Activated naive CD8-positive, alpha-beta T cell treated with anti-CD3 and anti-CD28 coated beads for 36 hours (primary cell): ENCODE results near the gene PC. TPM values are rescaled to one million over a fixed set of nuclear protein-coding genes. Genes with fewer than 3 reads are reported as not detected.
A peak's percentile ranks its signal among the peaks of the same experiment; 100 is the strongest.

Source experiments
- DNase-seq: peaks from one replicate; pipeline ENCODE4 v3.0.0; 2021
- H3K27ac Mint-ChIP-seq: one replicate; pipeline ENCODE4 v1.8.0; 2022; ENCODE audit warnings: mild to moderate bottlenecking, moderate library complexity, mixed read lengths
- H3K27me3 Mint-ChIP-seq: one replicate; pipeline ENCODE4 v1.8.0; 2022; ENCODE audit warnings: mild to moderate bottlenecking, mixed read lengths
- H3K36me3 Mint-ChIP-seq: one replicate; pipeline ENCODE4 v1.8.0; 2021; ENCODE audit warnings: mild to moderate bottlenecking, mixed read lengths
- H3K4me1 Mint-ChIP-seq: one replicate; pipeline ENCODE4 v1.8.0; 2021; ENCODE audit warnings: mixed read lengths
- H3K4me3 Mint-ChIP-seq: one replicate; pipeline ENCODE4 v1.8.0; 2022; ENCODE audit warnings: mild to moderate bottlenecking, moderate library complexity, mixed read lengths
- H3K9me3 Mint-ChIP-seq: one replicate; pipeline ENCODE4 v1.8.0; 2022; ENCODE audit warnings: mixed read lengths
- total RNA-seq, 2 experiments: library from RNA; stranded (reverse); gene quantifications; one replicate each; pipeline ENCODE4 v1.2.3, GENCODE V29; 2021

The PC gene
- total RNA-seq, 2 experiments from 2014 or later, result 8.1 TPM

- no peaks in the 10 kb centered on the region for H3K27me3 Mint-ChIP-seq
- peaks cover 5% of the 10 kb centered on the region for H3K4me1 Mint-ChIP-seq
- no peak overlapping the region for H3K4me3 Mint-ChIP-seq
- H3K27ac Mint-ChIP-seq, result no peak overlapping the region
- no peaks in the 10 kb centered on the region for H3K36me3 Mint-ChIP-seq
- DNase-seq, result no peak
- no peaks in the 10 kb centered on the region for H3K9me3 Mint-ChIP-seq
These were observed 107.5 kb downstream of the PC start for GRCh38 chr11:66850588-66851238.

GRCh38 chr11:66850235-66850587 lies 108.0 kb downstream of the PC start:
- no peak for DNase-seq
- peaks cover 6% of the 10 kb centered on the region for H3K4me1 Mint-ChIP-seq
- no peaks in the 10 kb centered on the region for H3K9me3 Mint-ChIP-seq
- no peak overlapping the region for H3K27ac Mint-ChIP-seq
- no peaks in the 10 kb centered on the region for H3K27me3 Mint-ChIP-seq
- H3K36me3 Mint-ChIP-seq, result peaks cover 2% of the 10 kb centered on the region
- no peak overlapping the region for H3K4me3 Mint-ChIP-seq

GRCh38 chr11:66849501-66850234 lies 108.5 kb downstream of the PC start:
- Mint-ChIP-seq H3K4me1 (peaks cover 12% of the 10 kb centered on the region), H3K4me3 (no peak overlapping the region), H3K9me3 (no peaks in the 10 kb centered on the region), H3K27me3 (no peaks in the 10 kb centered on the region), H3K36me3 (peaks cover 4% of the 10 kb centered on the region), H3K27ac (no peak overlapping the region)
- DNase-seq, result no peak

DNA sequence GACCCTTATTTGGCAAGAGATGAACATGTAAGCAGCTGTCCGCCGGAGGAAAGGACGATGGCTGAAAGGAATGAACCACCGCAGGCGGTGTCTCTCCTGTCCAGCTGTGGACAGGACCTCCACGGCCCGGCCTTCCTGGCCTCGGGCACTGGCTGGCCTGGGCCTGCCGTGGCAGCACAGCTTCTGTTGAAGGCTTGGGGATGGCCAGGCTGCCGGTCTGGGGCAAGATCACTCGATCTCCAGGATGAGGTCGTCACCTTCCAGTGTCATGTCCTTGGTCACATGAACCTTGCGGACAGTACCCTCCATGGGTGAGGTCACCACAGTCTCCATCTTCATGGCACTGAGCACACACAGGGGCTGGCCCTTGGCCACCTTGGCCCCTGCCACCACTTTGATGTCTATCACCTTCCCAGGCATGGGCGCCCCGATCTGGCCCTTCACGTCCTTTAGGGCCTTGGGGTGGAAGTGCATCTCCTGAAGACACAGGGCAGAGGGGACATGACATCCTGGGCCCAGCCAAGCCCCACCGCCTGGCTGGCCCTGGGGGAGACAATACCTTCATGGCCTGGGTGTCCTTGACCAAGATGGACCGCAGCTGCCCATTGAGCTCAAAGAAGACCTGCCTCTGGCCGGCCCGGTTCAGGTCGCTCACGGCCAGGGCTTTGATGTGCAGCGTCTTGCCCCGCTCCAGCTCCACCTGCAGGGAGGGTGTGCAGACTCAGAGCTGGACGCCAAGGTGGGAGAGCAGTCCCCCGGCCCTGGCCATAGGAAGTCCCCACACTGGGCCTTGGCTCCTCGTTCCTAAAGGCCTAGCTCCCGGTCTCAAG lies 109.3 kb downstream of the PC start:
- no peak overlapping the region for H3K27ac Mint-ChIP-seq
- no peaks in the 10 kb centered on the region for H3K9me3 Mint-ChIP-seq
- peaks cover 20% of the 10 kb centered on the region for H3K4me1 Mint-ChIP-seq
- DNase-seq, result no peak
- H3K4me3 Mint-ChIP-seq, result no peak overlapping the region
- H3K36me3 Mint-ChIP-seq, result peaks cover 4% of the 10 kb centered on the region
- no peaks in the 10 kb centered on the region for H3K27me3 Mint-ChIP-seq

- no peak for DNase-seq
- Mint-ChIP-seq H3K27ac (no peak overlapping the region), H3K4me3 (no peak overlapping the region), H3K4me1 (peaks cover 21% of the 10 kb centered on the region), H3K36me3 (peaks cover 4% of the 10 kb centered on the region), H3K9me3 (no peaks in the 10 kb centered on the region), H3K27me3 (no peaks in the 10 kb centered on the region)
These were observed 110.5 kb downstream of the PC start for GRCh38 chr11:66847461-66848232.

GRCh38 chr11:66846671-66847091 lies 111.5 kb downstream of the PC start:
- no peaks in the 10 kb centered on the region for H3K9me3 Mint-ChIP-seq
- H3K27me3 Mint-ChIP-seq, result no peaks in the 10 kb centered on the region
- no peak overlapping the region for H3K27ac Mint-ChIP-seq
- H3K4me3 Mint-ChIP-seq, result no peak overlapping the region
- no peak for DNase-seq
- peaks cover 14% of the 10 kb centered on the region for H3K36me3 Mint-ChIP-seq
- H3K4me1 Mint-ChIP-seq, result peaks cover 24% of the 10 kb centered on the region

- no peak overlapping the region for H3K27ac Mint-ChIP-seq
- H3K27me3 Mint-ChIP-seq, result no peaks in the 10 kb centered on the region
- no peak overlapping the region for H3K4me3 Mint-ChIP-seq
- no peaks in the 10 kb centered on the region for H3K9me3 Mint-ChIP-seq
- no peak for DNase-seq
- peaks cover 30% of the 10 kb centered on the region for H3K4me1 Mint-ChIP-seq
- peaks cover 18% of the 10 kb centered on the region for H3K36me3 Mint-ChIP-seq
These were observed 112.3 kb downstream of the PC start for GRCh38 chr11:66845876-66846212.

GRCh38 chr11:66845143-66845875 lies 112.9 kb downstream of the PC start:
- no peaks in the 10 kb centered on the region for H3K9me3 Mint-ChIP-seq
- peak overlapping the region; percentile 98 for H3K4me3 Mint-ChIP-seq
- peak overlapping the region; percentile 25 for H3K27ac Mint-ChIP-seq
- H3K4me1 Mint-ChIP-seq, result peaks cover 35% of the 10 kb centered on the region
- no peak for DNase-seq
- peaks cover 20% of the 10 kb centered on the region for H3K36me3 Mint-ChIP-seq
- H3K27me3 Mint-ChIP-seq, result no peaks in the 10 kb centered on the region

DNA sequence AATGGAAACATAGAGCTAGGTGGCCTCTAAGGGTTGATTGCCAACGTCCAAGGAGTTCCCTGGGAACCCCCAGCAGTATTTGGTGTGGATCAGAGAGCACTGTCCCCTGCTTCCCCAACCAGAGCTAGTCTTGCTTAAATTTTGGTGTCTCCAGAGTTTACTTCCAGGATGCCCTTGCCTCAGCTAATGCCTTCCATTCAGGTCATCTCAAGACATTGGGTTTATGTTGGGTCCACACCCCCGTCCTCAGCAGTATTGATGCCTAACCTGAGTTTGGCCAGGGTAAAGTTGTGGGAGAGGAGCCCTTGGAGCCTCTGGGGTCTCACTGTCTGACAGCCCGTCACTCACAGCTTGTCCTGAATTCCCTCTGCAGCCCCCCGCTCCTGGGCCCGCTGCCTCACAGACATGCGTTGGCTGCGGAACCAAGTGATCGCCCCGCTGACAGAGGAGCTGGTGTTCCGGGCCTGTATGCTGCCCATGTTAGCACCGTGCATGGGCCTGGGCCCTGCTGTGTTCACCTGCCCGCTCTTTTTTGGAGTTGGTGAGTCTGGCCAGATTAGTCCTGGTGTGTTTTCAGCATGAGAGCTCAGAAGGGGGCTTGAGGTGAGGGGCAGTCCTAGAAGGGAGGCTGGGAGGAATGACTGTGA lies 113.6 kb downstream of the PC start:
- Mint-ChIP-seq H3K36me3 (peaks cover 22% of the 10 kb centered on the region), H3K27ac (peak overlapping the region; percentile 94), H3K4me1 (peaks cover 40% of the 10 kb centered on the region), H3K27me3 (no peaks in the 10 kb centered on the region), H3K9me3 (no peaks in the 10 kb centered on the region), H3K4me3 (peak overlapping the region; percentile 98)
- DNase-seq, result no peak

- Mint-ChIP-seq H3K9me3 (no peaks in the 10 kb centered on the region), H3K36me3 (peaks cover 22% of the 10 kb centered on the region), H3K27me3 (no peaks in the 10 kb centered on the region), H3K27ac (peak overlapping the region; percentile 94), H3K4me1 (peaks cover 46% of the 10 kb centered on the region), H3K4me3 (peak overlapping the region; percentile 98)
- no peak for DNase-seq
These were observed 114.2 kb downstream of the PC start for GRCh38 chr11:66843776-66844495.

DNA sequence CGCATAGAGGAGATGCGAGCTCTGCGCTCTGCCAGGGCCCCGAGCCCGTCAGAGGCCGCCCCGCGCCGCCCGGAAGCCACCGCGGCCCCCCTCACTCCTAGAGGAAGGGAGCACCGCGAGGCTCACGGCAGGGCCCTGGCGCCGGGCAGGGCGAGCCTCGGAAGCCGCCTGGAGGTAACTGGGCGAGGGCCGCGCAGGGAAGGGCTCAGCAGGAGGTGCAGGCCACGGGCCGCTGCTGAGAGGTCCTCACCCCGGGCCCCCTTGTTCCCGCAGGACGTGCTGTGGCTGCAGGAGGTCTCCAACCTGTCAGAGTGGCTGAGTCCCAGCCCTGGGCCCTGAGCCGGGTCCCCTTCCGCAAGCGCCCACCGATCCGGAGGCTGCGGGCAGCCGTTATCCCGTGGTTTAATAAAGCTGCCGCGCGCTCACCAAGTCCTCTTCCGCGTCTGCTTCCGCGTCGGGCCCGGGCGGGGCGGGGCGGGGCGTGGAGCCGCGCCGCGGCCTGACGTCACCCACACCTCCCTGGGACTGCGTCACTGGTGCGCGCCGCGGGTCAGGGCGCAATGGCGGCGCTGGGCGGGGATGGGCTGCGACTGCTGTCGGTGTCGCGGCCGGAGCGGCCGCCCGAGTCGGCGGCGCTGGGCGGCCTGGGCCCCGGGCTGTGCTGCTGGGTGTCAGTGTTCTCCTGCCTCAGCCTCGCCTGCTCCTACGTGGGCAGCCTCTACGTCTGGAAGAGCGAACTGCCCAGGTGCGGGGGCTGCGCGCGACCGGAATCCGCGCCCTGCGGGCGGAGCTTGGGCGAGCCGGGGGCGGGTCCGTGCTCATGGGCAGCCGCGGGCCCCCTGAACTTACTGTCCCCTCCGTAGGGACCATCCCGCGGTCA lies 115.0 kb downstream of the PC start, which contains the start of gene RCE1:
Gene RCE1 (plus strand): TSS at position 546 of the 880 bp plus-strand sequence. CDS start 15 bp downstream, at position 561.
- Mint-ChIP-seq H3K27me3 (no peaks in the 10 kb centered on the region), H3K9me3 (no peaks in the 10 kb centered on the region), H3K36me3 (peaks cover 22% of the 10 kb centered on the region), H3K4me1 (peaks cover 48% of the 10 kb centered on the region), H3K27ac (peak within 1 kb of the TSS; percentile 94), H3K4me3 (peak within 1 kb of the TSS; percentile 98)
- DNase-seq, result peak; percentile 93

DNA sequence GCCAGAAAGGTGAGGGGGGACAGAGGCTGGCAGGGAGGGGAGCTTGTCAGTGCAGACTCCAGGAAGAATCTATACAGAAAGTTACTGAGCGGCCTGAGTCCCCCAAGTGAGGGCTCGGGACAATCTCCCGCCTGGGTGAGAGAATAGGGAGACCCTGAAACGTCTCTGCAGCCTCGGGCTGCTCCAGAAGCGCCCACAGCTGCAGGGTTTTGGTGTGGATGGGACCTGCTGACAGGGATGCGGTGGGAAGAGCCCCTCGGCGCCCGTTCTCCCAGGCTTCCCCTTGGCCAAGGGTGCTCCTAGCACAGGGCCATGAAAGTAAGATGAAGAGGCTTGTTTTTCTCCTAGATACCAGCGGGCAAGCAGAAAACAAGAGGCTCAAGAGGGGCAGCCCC lies 115.7 kb downstream of the PC start:
- Mint-ChIP-seq H3K4me1 (peaks cover 50% of the 10 kb centered on the region), H3K27me3 (no peaks in the 10 kb centered on the region), H3K9me3 (no peaks in the 10 kb centered on the region), H3K27ac (peak overlapping the region; percentile 84), H3K36me3 (peaks cover 22% of the 10 kb centered on the region), H3K4me3 (peak overlapping the region; percentile 91)
- DNase-seq, result no peak
